ENCODE results near the gene EMCN. TPM values are rescaled to one million over a fixed set of nuclear protein-coding genes. Genes with fewer than 3 reads are reported as not detected.
A peak's percentile ranks its signal among the peaks of the same experiment; 100 is the strongest.

The EMCN gene
- polyA plus RNA-seq, 3 donors: not detected

GRCh38 chr4:100414016-100414790 lies 103.6 kb downstream of the EMCN start:
- TF ChIP-seq, protein P1, sequence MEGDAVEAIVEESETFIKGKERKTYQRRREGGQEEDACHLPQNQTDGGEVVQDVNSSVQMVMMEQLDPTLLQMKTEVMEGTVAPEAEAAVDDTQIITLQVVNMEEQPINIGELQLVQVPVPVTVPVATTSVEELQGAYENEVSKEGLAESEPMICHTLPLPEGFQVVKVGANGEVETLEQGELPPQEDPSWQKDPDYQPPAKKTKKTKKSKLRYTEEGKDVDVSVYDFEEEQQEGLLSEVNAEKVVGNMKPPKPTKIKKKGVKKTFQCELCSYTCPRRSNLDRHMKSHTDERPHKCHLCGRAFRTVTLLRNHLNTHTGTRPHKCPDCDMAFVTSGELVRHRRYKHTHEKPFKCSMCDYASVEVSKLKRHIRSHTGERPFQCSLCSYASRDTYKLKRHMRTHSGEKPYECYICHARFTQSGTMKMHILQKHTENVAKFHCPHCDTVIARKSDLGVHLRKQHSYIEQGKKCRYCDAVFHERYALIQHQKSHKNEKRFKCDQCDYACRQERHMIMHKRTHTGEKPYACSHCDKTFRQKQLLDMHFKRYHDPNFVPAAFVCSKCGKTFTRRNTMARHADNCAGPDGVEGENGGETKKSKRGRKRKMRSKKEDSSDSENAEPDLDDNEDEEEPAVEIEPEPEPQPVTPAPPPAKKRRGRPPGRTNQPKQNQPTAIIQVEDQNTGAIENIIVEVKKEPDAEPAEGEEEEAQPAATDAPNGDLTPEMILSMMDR (IDR thresholded peaks at IDR 0.05): no peak
- no peak overlapping the region for H2AFZ ChIP-seq (ENCODE audit: insufficient read depth, low read depth, low read length, poor library complexity, severe bottlenecking)
- H3K36me3 ChIP-seq (replicated peaks in 1 of 2; ENCODE audit: control insufficient read depth in 1 of 2, insufficient read depth in 2 of 2, low read length in 2 of 2): no peaks in the 10 kb centered on the region
- H3K4me1 ChIP-seq (ENCODE audit: control insufficient read depth in 1 of 2, insufficient read depth in 2 of 2, low read length in 2 of 2): no peaks in the 10 kb centered on the region
- no peaks in the 10 kb centered on the region for H3K9me3 ChIP-seq (replicated peaks in 1 of 2; ENCODE audit: control insufficient read depth in 1 of 2, insufficient read depth in 1 of 2, low read length in 2 of 2)
- Mint-ChIP-seq H3K9me3 (no peaks in the 10 kb centered on the region), H3K36me3 (no peaks in the 10 kb centered on the region), H3K27ac (peak overlapping the region in 1 of 7 donors; percentile 20), H3K4me3 (no peak overlapping the region), H3K4me1 (no peaks in the 10 kb centered on the region), H3K27me3 (ENCODE audit: low read depth in 3 of 3) (no peaks in the 10 kb centered on the region)
- no peaks in the 10 kb centered on the region for H4K20me1 ChIP-seq (ENCODE audit: insufficient read depth, low read length)
- H3K27me3 ChIP-seq (ENCODE audit: control insufficient read depth in 2 of 2, insufficient read depth in 2 of 2, low read length in 2 of 2): no peaks in the 10 kb centered on the region
- no peak overlapping the region for H3K4me2 ChIP-seq (replicated peaks; ENCODE audit: extremely low read depth, low read length, poor library complexity, severe bottlenecking)
- DNase-seq: no peak
- no peak overlapping the region for H3K27ac ChIP-seq (ENCODE audit: low read depth in 1 of 2, low read length in 2 of 2)
- intact Hi-C loops (cut with micrococcal nuclease): no loop called here
- H3K4me3 ChIP-seq (replicated peaks in 1 of 3; ENCODE audit: low read depth in 2 of 3, low read length in 3 of 3): no peak overlapping the region
- H3K9ac ChIP-seq (ENCODE audit: insufficient read depth, low read length, poor library complexity, severe bottlenecking): no peak overlapping the region
- WGBS (ENCODE audit: insufficient coverage): 80% methylated on average over 2 of the region's 3 CpGs
- H3K79me2 ChIP-seq (ENCODE audit: insufficient read depth, low read length): no peaks in the 10 kb centered on the region

DNA sequence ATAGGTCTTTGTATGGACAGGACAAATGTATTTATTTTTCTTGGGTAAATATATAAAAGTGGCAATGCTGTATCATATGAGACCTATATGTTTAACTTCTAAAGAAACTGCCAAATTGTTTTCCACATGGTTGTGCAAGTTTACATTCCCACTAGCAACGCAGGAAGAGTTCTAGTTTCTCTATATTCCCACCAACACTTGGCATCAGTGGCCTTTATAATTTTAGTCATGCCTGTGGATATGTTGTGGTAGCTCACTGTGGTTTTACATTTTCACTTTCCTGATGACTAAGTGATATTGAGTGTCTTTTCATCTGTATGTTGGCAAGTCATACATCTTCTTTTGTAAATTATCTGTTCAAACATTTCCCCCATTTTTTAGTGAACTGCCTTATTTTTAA lies 126.0 kb downstream of the EMCN start:
- Mint-ChIP-seq H3K36me3 (no peaks in the 10 kb centered on the region), H3K27ac (no peak overlapping the region), H3K4me3 (no peak overlapping the region), H3K9me3 (peaks cover 0 to 3% (median 0%) of the 10 kb centered on the region in 7 donors), H3K4me1 (no peaks in the 10 kb centered on the region), H3K27me3 (ENCODE audit: low read depth in 3 of 3) (no peaks in the 10 kb centered on the region)
- no peak overlapping the region for H3K27ac ChIP-seq (ENCODE audit: low read depth in 1 of 2, low read length in 2 of 2)
- H3K9ac ChIP-seq (ENCODE audit: insufficient read depth, low read length, poor library complexity, severe bottlenecking): no peak overlapping the region
- no peaks in the 10 kb centered on the region for H3K4me1 ChIP-seq (ENCODE audit: control insufficient read depth in 1 of 2, insufficient read depth in 2 of 2, low read length in 2 of 2)
- H3K79me2 ChIP-seq (ENCODE audit: insufficient read depth, low read length): no peaks in the 10 kb centered on the region
- H3K4me3 ChIP-seq (replicated peaks in 1 of 3; ENCODE audit: low read depth in 2 of 3, low read length in 3 of 3): no peak overlapping the region
- H3K27me3 ChIP-seq (ENCODE audit: control insufficient read depth in 2 of 2, insufficient read depth in 2 of 2, low read length in 2 of 2): no peaks in the 10 kb centered on the region
- intact Hi-C loops (cut with micrococcal nuclease): no loop called here
- no peak for DNase-seq
- H3K36me3 ChIP-seq (replicated peaks in 1 of 2; ENCODE audit: control insufficient read depth in 1 of 2, insufficient read depth in 2 of 2, low read length in 2 of 2): no peaks in the 10 kb centered on the region
- no peaks in the 10 kb centered on the region for H4K20me1 ChIP-seq (ENCODE audit: insufficient read depth, low read length)
- H2AFZ ChIP-seq (ENCODE audit: insufficient read depth, low read depth, low read length, poor library complexity, severe bottlenecking): no peak overlapping the region
- H3K4me2 ChIP-seq (replicated peaks; ENCODE audit: extremely low read depth, low read length, poor library complexity, severe bottlenecking): no peak overlapping the region
- TF ChIP-seq, protein P1 (IDR thresholded peaks at IDR 0.05): no peak
- no peaks in the 10 kb centered on the region for H3K9me3 ChIP-seq (replicated peaks in 1 of 2; ENCODE audit: control insufficient read depth in 1 of 2, insufficient read depth in 1 of 2, low read length in 2 of 2)
- no CpG with 5 or more reads among the region's 1 CpG for WGBS (ENCODE audit: insufficient coverage)

Measured in CD14-positive monocyte (primary cell).